Measurements from ENCODE around the gene C16orf95. TPM values are rescaled to one million over a fixed set of nuclear protein-coding genes. Genes with fewer than 3 reads are reported as not detected.

Gene C16orf95
- total RNA-seq, 4 donors from 2014 or later = 0.38 to 0.95 (median 0.85) TPM

DNA sequence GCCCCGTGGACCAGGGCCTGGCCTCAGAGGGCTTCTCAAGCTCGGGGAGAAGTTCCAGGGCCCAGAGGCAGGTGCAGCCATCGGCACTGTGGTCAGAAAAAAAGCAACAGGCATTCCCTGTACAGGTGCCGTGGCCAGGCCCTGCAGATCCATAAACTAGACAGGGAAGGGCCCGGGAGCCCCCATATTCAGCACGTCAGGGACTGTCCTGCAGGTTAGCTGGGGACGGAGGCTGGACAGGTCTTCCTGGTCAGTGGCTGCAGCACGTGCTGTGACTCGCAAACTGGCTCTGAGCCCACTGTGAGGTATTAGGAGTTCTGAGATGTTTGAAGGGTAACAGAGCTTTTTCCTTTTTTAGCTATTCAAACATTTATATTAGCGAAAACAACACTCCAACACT, 15.0 kb upstream of the C16orf95 start:
- Histone ChIP-seq H3K27me3 (no peaks in the 10 kb centered on the region), H3K4me1 (peaks cover 0 to 21% (median 0%) of the 10 kb centered on the region in 3 donors), H3K27ac (peak overlapping the region in 2 of 4 donors; percentile 21 to 26), H3K9me3 (no peaks in the 10 kb centered on the region), H3K4me3 (no peak overlapping the region), H3K36me3 (peaks cover 37 to 100% (median 56%) of the 10 kb centered on the region in 3 donors)
- intact Hi-C loops (cut with DNase I) = no loop called here
- TF ChIP-seq CTCF (IDR thresholded peaks at IDR 0.05) (no peak), POLR2A (IDR thresholded peaks at IDR 0.05) (no peak)
- 78 to 81% methylated on average over 7 to 9 of the region's 10 CpGs for WGBS, 2 donors
- DNase-seq = no peak

DNA sequence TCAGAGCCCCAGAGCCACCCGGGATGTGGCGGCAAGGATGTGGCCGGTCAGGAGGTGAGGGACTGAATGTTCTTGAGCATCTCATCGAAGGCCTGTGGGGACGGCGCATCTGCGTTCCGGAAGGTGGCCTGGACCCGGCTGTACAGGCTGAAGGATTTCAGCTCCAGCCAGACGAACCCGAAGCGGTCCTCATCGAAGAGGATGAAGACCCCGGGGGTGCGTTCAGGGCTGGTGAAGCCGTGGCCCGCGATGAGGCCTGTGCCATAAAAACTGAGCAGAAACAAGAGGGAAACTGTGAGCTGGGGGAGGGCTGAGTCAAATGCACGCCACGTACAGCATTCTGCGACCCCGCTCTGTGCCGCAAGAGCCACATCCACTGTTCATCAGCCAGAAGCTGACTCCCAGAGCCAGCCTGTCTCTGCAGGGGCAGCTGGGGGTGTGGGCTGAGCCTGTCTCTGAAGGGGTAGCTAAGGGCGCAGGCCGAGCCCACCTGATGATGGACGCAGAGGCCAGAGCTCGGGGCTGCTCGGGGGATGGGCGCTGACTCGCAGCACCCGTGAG, 14.1 kb upstream of the C16orf95 start:
- DNase-seq = no peak
- peaks cover 30 to 96% (median 55%) of the 10 kb centered on the region in 3 donors for H3K36me3 ChIP-seq
- H3K4me1 ChIP-seq = peaks cover 0 to 28% (median 0%) of the 10 kb centered on the region in 3 donors
- H3K9me3 ChIP-seq = no peaks in the 10 kb centered on the region
- intact Hi-C loops (cut with DNase I) = no loop called here
- no peaks in the 10 kb centered on the region for H3K27me3 ChIP-seq
- TF ChIP-seq CTCF (IDR thresholded peaks at IDR 0.05) (no peak), POLR2A (IDR thresholded peaks at IDR 0.05) (no peak)
- no peak overlapping the region for H3K27ac ChIP-seq
- WGBS, 2 donors = 82% methylated on average over 10 of the region's 31 CpGs; no CpG with 5 or more reads in 1 of the 2 donors
- no peak overlapping the region for H3K4me3 ChIP-seq

- Histone ChIP-seq H3K9me3 (no peaks in the 10 kb centered on the region), H3K4me3 (no peak overlapping the region), H3K27me3 (no peaks in the 10 kb centered on the region), H3K4me1 (peaks cover 0 to 35% (median 3%) of the 10 kb centered on the region in 3 donors), H3K36me3 (peaks cover 30 to 96% (median 49%) of the 10 kb centered on the region in 3 donors), H3K27ac (peak overlapping the region in 1 of 4 donors; percentile 55)
- DNase-seq = no peak
- TF ChIP-seq POLR2A (IDR thresholded peaks at IDR 0.05) = no peak
- TF ChIP-seq CTCF (IDR thresholded peaks at IDR 0.05) = no peak
- intact Hi-C loops (cut with DNase I) = no loop called here
- 81 to 86% methylated on average over 14 of the region's 15 CpGs for WGBS, 2 donors
Measured at GRCh38 chr16:87330646-87331045, 13.5 kb upstream of the C16orf95 start.

- Histone ChIP-seq H3K36me3 (peaks cover 26 to 94% (median 45%) of the 10 kb centered on the region in 3 donors), H3K4me3 (no peak overlapping the region), H3K27me3 (no peaks in the 10 kb centered on the region), H3K27ac (peak overlapping the region in 2 of 4 donors; percentile 11 to 55), H3K4me1 (peaks cover 0 to 39% (median 3%) of the 10 kb centered on the region in 3 donors), H3K9me3 (no peaks in the 10 kb centered on the region)
- no peak for DNase-seq
- TF ChIP-seq CTCF (IDR thresholded peaks at IDR 0.05) (no peak), POLR2A (IDR thresholded peaks at IDR 0.05) (no peak)
- intact Hi-C loops (cut with DNase I) = no loop called here
- 87 to 100% methylated on average over 1 to 3 of the region's 11 CpGs for WGBS, 2 donors
Measured at GRCh38 chr16:87330257-87330624, 13.0 kb upstream of the C16orf95 start.

DNA sequence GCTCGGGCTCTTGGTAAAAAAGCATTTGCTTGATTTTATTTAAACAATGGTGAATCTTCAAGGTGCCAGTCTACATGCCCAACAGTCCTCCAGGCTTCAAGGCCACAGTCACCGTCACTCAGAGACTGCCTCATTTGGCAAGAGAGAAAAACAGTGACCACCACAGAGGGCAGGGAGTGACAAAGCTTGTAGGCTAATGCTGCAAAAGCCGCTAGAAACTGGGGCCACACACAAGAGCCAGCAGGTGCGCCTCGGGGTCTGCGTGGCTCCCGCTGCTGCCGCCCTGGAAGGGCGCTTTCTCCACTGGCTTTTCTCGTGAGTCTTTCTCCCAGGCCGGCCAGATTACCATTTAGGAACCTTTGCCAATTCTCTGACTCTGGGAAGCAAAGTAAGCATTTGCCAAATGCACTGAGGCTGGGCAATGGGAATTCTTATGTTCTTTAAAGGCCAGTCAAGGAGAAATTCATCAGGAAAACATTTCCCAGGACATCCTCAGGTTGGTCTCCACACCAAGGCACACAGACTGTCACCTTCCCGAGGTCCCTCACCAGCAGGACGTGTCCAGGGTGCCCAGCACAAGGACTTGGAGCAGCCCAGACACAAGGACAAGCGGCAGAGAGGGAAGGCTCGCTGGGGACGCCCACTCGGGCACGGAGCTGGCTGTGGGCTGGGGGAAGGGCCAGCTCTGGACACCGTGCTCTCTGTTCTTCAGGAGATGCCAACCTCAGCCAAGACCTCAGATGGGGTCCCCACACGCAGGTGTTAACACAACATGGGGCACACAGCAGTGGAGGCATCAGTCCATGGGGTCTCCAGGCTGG, 12.5 kb upstream of the C16orf95 start:
- Histone ChIP-seq H3K27me3 (no peaks in the 10 kb centered on the region), H3K4me1 (peaks cover 4 to 45% (median 6%) of the 10 kb centered on the region in 3 donors), H3K4me3 (no peak overlapping the region), H3K9me3 (no peaks in the 10 kb centered on the region), H3K27ac (peak overlapping the region in 3 of 4 donors; percentile 11 to 55 (median 50)), H3K36me3 (peaks cover 20 to 88% (median 39%) of the 10 kb centered on the region in 3 donors)
- DNase-seq = no peak
- 85 to 89% methylated on average over 9 to 13 of the region's 20 CpGs for WGBS, 2 donors
- intact Hi-C loops (cut with DNase I) = no loop called here
- TF ChIP-seq POLR2A (IDR thresholded peaks at IDR 0.05) (no peak), CTCF (IDR thresholded peaks at IDR 0.05) (no peak)
